Lower lobe of right lung (tissue), 2 donors: ENCODE results near the gene ATP11C. TPM values are rescaled to one million over a fixed set of nuclear protein-coding genes. Genes with fewer than 3 reads are reported as not detected.

Source experiments
- ATAC-seq, 2 donors: fragments of 200-7000 bp; cut with Tn5 transposase; one replicate each; pipeline ENCODE4 v1.9.1; 2020 to 2022; ENCODE audit warnings: mild to moderate bottlenecking in 2 of 2, moderate library complexity in 2 of 2
- DNase-seq: peaks from one replicate; pipeline ENCODE4 v3.0.0-alpha.2; 2020
- H3K27ac ChIP-seq: fragments of 200-600 bp; one replicate; pipeline ENCODE4 v1.8.0; 2022
- H3K27me3 ChIP-seq: fragments of 200-600 bp; one replicate; pipeline ENCODE4 v1.8.0; 2022; ENCODE audit warnings: low read depth
- H3K36me3 ChIP-seq: fragments of 200-600 bp; one replicate; pipeline ENCODE4 v1.8.0; 2022; ENCODE audit warnings: mild to moderate bottlenecking
- H3K4me1 ChIP-seq: fragments of 200-600 bp; one replicate; pipeline ENCODE4 v1.8.0; 2022
- H3K4me3 ChIP-seq: fragments of 200-600 bp; one replicate; pipeline ENCODE4 v1.8.0; 2022; ENCODE audit warnings: mild to moderate bottlenecking
- H3K9me3 ChIP-seq: fragments of 200-600 bp; one replicate; pipeline ENCODE4 v1.8.0; 2022
- intact Hi-C: fragments of 100-400 bp; cut with DNase I; formaldehyde crosslinking; loops from one replicate; pipeline ENCODE4 v1.11.0; 2022
- total RNA-seq: library from RNA; stranded (reverse); fragmentation: NEBNext Ultra II Directional; extraction: Animal tissue kit (Norgen Biotek cat#: 25700); gene quantifications from one replicate; pipeline ENCODE4 v1.2.1, GENCODE V29; 2021
- TF ChIP-seq, protein P1 (sequence below): fragments of 200-600 bp; IDR thresholded peaks from one replicate; pipeline ENCODE4 v1.8.0; 2022; ENCODE audit warnings: antibody characterized with exemption, mild to moderate bottlenecking
- donor health status: DM: no; HTN: yes; CAD: no; lungs with severe emphysema.

The ATP11C gene
- total RNA-seq, 1 donor from 2014 or later = 14.2 TPM

DNA sequence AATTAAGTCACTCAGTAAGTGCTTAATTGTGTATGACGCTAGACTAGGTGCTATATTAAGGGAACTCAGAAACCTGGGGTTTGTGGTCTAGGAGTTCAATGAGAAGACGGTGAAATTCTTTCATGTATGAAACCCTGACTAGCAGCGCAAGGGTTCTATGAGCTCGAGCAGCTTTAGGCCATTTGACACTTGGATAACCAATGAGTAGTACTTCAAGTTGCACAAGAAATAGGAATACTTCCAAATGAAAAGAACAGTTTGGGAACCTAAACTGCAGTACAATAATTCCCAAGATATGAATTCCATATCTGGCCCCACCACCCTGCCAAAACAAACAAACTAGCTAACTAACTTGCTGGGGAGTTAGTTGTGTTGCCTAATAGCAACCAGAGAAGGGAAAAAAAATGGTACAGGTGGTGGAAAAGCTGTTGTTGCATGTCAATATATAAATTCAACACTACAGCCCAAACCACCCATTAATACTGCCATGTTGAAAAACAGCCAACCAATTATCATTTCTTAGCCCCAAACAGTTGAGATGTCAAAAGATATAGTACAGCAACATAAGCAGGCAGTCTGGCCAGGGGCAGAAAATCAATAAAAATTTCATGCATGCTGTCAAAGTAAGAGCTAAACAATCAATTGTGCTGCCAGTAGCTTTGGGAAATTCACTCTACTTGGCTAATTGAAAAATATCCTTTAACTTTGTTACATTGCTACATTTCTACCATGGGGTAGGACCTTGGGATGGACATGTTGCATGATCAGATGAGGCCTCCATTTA lies 170.3 kb downstream of the ATP11C start:
- H3K27ac ChIP-seq = no peak overlapping the region
- H3K4me3 ChIP-seq = no peak overlapping the region
- peaks cover 3% of the 10 kb centered on the region for H3K36me3 ChIP-seq
- no peaks in the 10 kb centered on the region for H3K4me1 ChIP-seq
- DNase-seq (no peak), ATAC-seq (no peak)
- H3K9me3 ChIP-seq = no peaks in the 10 kb centered on the region
- intact Hi-C loops = no loop called here
- no peaks in the 10 kb centered on the region for H3K27me3 ChIP-seq
- TF ChIP-seq, protein P1, sequence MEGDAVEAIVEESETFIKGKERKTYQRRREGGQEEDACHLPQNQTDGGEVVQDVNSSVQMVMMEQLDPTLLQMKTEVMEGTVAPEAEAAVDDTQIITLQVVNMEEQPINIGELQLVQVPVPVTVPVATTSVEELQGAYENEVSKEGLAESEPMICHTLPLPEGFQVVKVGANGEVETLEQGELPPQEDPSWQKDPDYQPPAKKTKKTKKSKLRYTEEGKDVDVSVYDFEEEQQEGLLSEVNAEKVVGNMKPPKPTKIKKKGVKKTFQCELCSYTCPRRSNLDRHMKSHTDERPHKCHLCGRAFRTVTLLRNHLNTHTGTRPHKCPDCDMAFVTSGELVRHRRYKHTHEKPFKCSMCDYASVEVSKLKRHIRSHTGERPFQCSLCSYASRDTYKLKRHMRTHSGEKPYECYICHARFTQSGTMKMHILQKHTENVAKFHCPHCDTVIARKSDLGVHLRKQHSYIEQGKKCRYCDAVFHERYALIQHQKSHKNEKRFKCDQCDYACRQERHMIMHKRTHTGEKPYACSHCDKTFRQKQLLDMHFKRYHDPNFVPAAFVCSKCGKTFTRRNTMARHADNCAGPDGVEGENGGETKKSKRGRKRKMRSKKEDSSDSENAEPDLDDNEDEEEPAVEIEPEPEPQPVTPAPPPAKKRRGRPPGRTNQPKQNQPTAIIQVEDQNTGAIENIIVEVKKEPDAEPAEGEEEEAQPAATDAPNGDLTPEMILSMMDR = no peak

DNA sequence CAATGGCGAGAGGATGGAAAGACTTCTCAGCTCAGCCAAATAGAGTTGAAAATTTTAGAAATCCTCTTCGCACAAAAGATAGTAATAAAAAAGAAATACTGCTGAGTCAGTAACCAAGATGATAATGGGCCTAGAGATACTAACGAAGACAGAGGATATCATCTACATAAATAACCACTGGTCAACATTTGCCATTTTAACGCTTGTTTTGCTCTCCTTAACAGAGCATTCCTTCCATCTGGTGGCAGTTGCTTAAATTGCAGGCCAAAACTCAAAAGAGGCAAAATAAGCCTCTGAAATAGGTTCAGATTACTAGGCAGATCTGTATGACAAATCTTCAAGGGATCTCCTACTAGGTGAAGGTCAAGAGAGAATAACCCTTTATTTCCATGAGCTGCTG lies 173.2 kb downstream of the ATP11C start:
- DNase-seq (no peak), ATAC-seq (no peak)
- no peaks in the 10 kb centered on the region for H3K4me1 ChIP-seq
- H3K27me3 ChIP-seq = no peaks in the 10 kb centered on the region
- intact Hi-C loops = no loop called here
- TF ChIP-seq, protein P1 = no peak
- H3K4me3 ChIP-seq = no peak overlapping the region
- no peaks in the 10 kb centered on the region for H3K9me3 ChIP-seq
- H3K27ac ChIP-seq = no peak overlapping the region
- H3K36me3 ChIP-seq = no peaks in the 10 kb centered on the region

DNA sequence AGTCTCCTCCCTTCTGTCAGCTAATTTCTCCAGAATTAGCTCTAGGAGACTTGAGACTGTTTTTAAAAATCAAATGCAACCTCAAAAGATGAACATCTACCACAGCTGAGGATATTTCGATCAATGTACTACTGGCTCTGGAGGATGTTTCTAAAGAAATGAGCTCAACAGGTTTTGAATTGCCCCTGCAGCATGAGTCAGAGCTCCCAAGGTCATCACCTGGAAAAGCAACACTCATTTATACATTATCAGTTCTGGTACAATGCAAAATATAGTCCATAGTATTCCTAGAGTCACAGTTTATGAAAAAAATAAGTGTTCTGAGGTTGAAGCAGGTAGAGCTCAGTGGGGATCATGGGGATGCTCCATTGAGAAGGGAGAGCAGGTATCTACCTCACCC lies 174.0 kb downstream of the ATP11C start:
- TF ChIP-seq, protein P1 = no peak
- Histone ChIP-seq H3K4me1 (no peaks in the 10 kb centered on the region), H3K27ac (no peak overlapping the region), H3K36me3 (no peaks in the 10 kb centered on the region), H3K9me3 (peaks cover 3% of the 10 kb centered on the region), H3K27me3 (no peaks in the 10 kb centered on the region), H3K4me3 (no peak overlapping the region)
- DNase-seq = no peak
- intact Hi-C loops = no loop called here
- no peak for ATAC-seq

DNA sequence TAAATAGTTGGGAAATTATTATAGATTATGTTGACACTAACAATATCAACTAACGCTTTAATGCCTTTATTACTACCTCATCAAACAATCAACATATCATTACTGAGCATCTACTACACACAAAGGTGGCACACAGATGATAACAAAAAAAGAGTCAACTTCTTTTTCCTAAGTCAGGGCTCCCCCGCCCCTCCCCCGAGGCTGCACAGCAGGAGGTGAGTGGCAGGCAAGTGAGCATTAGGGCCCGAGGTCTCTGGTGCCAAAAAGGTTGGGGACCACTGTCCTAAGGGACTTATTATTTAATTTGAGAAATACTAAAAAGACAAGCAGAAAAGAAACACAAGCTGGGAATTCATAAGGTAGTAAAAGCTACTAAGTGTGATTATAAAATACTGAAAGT lies 174.6 kb downstream of the ATP11C start:
- DNase-seq (no peak), ATAC-seq (no peak)
- no peak overlapping the region for H3K4me3 ChIP-seq
- H3K36me3 ChIP-seq = no peaks in the 10 kb centered on the region
- no peaks in the 10 kb centered on the region for H3K27me3 ChIP-seq
- intact Hi-C loops = no loop called here
- peaks cover 3% of the 10 kb centered on the region for H3K9me3 ChIP-seq
- no peaks in the 10 kb centered on the region for H3K4me1 ChIP-seq
- TF ChIP-seq, protein P1 = no peak
- no peak overlapping the region for H3K27ac ChIP-seq

DNA sequence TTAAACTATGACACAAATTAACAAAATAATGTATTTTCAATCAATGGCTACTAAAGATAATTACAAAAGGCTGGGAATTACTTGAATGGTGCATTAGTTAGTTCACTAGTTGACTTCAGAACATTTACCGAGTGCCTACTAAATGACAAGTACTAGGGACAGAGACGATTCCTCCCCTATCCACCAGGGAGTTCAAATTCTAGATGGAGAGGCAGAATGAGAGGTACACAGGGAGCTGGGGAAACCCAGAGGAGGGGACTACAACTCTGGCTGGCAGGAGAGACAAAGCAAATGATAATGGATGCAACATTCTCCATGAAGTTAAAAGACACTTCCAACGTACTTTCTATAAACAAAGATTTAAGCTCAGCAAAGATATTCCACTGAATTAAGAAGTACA lies 181.8 kb downstream of the ATP11C start:
- intact Hi-C loops = no loop called here
- Histone ChIP-seq H3K27me3 (no peaks in the 10 kb centered on the region), H3K27ac (no peak overlapping the region), H3K4me3 (no peak overlapping the region), H3K36me3 (no peaks in the 10 kb centered on the region), H3K4me1 (no peaks in the 10 kb centered on the region), H3K9me3 (peaks cover 3% of the 10 kb centered on the region)
- ATAC-seq (no peak), DNase-seq (no peak)
- TF ChIP-seq, protein P1 = no peak
